ENCODE results near the gene DAAM1. TPM values are rescaled to one million over a fixed set of nuclear protein-coding genes. Genes with fewer than 3 reads are reported as not detected.

DAAM1 gene
- total RNA-seq, 3 donors from 2014 or later (not counting 1 experiment from before 2014, with no cell fraction given): 10.9 to 31.4 (median 12.6) TPM

DNA sequence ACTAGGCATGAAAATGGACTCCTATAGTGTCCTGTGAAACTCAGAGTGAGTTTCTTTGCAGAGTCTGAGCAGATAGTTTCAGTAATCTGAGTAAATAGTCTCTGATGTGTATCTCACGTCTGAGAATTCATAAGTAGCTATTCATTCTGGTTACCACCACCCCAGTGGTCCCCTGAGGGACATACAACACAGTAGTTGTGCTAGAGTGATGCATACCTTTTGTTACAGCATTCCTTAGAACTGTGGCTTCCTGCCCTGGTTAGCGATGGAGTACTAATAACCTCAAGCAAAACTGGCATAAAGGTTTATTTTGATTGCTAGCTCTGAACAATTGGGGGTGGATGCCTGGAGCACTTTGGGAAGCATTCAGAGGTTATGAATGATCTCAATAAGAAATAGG, 114.7 kb downstream of the DAAM1 start:
- H3K36me3 ChIP-seq (ENCODE audit: control insufficient read depth, insufficient read depth, low read length): no peaks in the 10 kb centered on the region
- intact Hi-C loops (cut with micrococcal nuclease): no loop called here
- 85% methylated on average over 2 of the region's 2 CpGs for WGBS (ENCODE audit: insufficient coverage)
- H3K4me1 ChIP-seq (ENCODE audit: control insufficient read depth, insufficient read depth, low read length): no peaks in the 10 kb centered on the region
- no peak for ATAC-seq
- no peaks in the 10 kb centered on the region for H3K9me3 ChIP-seq (ENCODE audit: control insufficient read depth, insufficient read depth, low read length)
- H3K4me1 Mint-ChIP-seq: peaks cover 18 to 28% of the 10 kb centered on the region in 2 donors
- H3K4me3 Mint-ChIP-seq: no peak overlapping the region
- no peak overlapping the region for H3K27ac Mint-ChIP-seq
- TF ChIP-seq, protein P1, sequence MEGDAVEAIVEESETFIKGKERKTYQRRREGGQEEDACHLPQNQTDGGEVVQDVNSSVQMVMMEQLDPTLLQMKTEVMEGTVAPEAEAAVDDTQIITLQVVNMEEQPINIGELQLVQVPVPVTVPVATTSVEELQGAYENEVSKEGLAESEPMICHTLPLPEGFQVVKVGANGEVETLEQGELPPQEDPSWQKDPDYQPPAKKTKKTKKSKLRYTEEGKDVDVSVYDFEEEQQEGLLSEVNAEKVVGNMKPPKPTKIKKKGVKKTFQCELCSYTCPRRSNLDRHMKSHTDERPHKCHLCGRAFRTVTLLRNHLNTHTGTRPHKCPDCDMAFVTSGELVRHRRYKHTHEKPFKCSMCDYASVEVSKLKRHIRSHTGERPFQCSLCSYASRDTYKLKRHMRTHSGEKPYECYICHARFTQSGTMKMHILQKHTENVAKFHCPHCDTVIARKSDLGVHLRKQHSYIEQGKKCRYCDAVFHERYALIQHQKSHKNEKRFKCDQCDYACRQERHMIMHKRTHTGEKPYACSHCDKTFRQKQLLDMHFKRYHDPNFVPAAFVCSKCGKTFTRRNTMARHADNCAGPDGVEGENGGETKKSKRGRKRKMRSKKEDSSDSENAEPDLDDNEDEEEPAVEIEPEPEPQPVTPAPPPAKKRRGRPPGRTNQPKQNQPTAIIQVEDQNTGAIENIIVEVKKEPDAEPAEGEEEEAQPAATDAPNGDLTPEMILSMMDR (IDR thresholded peaks at IDR 0.05): no peak
- H3K36me3 Mint-ChIP-seq: no peaks in the 10 kb centered on the region
- H3K9me3 Mint-ChIP-seq: no peaks in the 10 kb centered on the region
- DNase-seq: no peak
- H3K27me3 ChIP-seq (ENCODE audit: control insufficient read depth, insufficient read depth, low read length): no peaks in the 10 kb centered on the region
- H3K4me3 ChIP-seq (ENCODE audit: low read length): no peak overlapping the region
- H3K27ac ChIP-seq (ENCODE audit: low read length): no peak overlapping the region
- no peaks in the 10 kb centered on the region for H3K27me3 Mint-ChIP-seq (ENCODE audit: low read depth in 2 of 2)

GRCh38 chr14:59305231-59305630, 116.8 kb downstream of the DAAM1 start:
- DNase-seq (no peak), ATAC-seq (no peak)
- TF ChIP-seq, protein P1 (IDR thresholded peaks at IDR 0.05): no peak
- Histone ChIP-seq H3K4me3 (ENCODE audit: low read length) (no peak overlapping the region), H3K36me3 (ENCODE audit: control insufficient read depth, insufficient read depth, low read length) (no peaks in the 10 kb centered on the region), H3K27me3 (ENCODE audit: control insufficient read depth, insufficient read depth, low read length) (no peaks in the 10 kb centered on the region), H3K4me1 (ENCODE audit: control insufficient read depth, insufficient read depth, low read length) (no peaks in the 10 kb centered on the region), H3K9me3 (ENCODE audit: control insufficient read depth, insufficient read depth, low read length) (no peaks in the 10 kb centered on the region), H3K27ac (ENCODE audit: low read length) (no peak overlapping the region)
- H3K27me3 Mint-ChIP-seq (ENCODE audit: low read depth in 2 of 2): no peaks in the 10 kb centered on the region
- no peaks in the 10 kb centered on the region for H3K36me3 Mint-ChIP-seq
- no peaks in the 10 kb centered on the region for H3K9me3 Mint-ChIP-seq
- H3K4me3 Mint-ChIP-seq: no peak overlapping the region
- intact Hi-C loops (cut with micrococcal nuclease): no loop called here
- peaks cover 15 to 22% of the 10 kb centered on the region in 2 donors for H3K4me1 Mint-ChIP-seq
- H3K27ac Mint-ChIP-seq: no peak overlapping the region

DNA sequence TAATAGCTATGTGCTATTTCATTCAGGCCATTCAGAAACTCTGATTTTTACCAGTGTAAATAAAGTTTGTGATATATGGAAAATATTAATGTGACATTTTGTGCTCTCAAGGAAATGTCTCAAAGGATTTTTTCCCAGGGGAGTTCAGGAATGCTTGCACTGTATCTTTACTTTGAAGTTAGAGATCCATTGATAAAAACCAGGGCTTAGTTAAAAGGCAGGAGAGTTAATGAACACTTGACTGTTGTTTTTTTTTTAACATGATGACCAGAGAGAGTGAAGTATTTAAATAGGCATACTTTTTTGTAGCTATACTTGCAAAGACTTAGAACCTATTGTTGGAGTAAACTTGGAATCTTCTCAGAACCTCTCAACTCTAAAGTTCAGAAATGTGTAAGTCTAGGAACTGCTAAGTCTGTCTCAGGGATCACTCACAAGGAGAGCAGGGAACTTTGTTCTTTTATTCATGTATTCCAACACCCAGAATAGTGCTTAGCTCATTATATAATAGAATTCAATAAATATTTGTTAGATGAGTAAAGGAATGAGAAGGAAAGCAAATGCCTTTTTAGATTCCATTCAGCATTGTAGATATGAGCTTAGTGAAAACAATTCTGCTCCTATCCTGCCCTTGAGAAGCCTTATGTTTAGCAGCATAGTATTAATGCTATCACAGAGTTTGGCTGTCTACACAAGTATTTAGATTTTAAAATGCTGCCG, 117.5 kb downstream of the DAAM1 start:
- no peaks in the 10 kb centered on the region for H3K36me3 Mint-ChIP-seq
- Histone ChIP-seq H3K4me3 (ENCODE audit: low read length) (no peak overlapping the region), H3K9me3 (ENCODE audit: control insufficient read depth, insufficient read depth, low read length) (no peaks in the 10 kb centered on the region), H3K36me3 (ENCODE audit: control insufficient read depth, insufficient read depth, low read length) (no peaks in the 10 kb centered on the region), H3K4me1 (ENCODE audit: control insufficient read depth, insufficient read depth, low read length) (no peaks in the 10 kb centered on the region), H3K27ac (ENCODE audit: low read length) (no peak overlapping the region), H3K27me3 (ENCODE audit: control insufficient read depth, insufficient read depth, low read length) (no peaks in the 10 kb centered on the region)
- no peaks in the 10 kb centered on the region for H3K9me3 Mint-ChIP-seq
- TF ChIP-seq, protein P1 (IDR thresholded peaks at IDR 0.05): no peak
- no peak overlapping the region for H3K4me3 Mint-ChIP-seq
- H3K27me3 Mint-ChIP-seq (ENCODE audit: low read depth in 2 of 2): no peaks in the 10 kb centered on the region
- H3K27ac Mint-ChIP-seq: no peak overlapping the region
- H3K4me1 Mint-ChIP-seq: peaks cover 15 to 24% of the 10 kb centered on the region in 2 donors
- ATAC-seq (no peak), DNase-seq (no peak)
- intact Hi-C loops (cut with micrococcal nuclease): no loop called here
- 100% methylated on average over 1 of the region's 1 CpG for WGBS (ENCODE audit: insufficient coverage)

DNA sequence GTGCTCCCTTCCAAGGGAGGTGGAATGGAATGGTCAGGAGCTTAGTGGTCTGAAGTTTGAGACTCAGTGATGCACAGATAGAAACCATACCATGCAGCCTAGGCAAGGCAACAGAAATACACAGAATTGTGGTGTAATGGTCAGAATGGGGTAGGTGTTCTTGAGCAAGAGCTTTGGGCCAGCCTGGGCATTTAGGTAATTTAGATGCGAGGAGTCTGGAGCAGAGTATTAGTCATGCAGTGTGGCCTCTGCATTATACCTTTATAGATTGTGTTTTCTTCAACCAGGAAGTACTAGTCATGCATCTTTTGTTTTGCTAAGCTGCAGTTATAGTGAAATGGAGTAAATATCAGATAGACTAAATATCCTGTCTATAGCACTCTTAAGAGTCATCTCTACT, 118.3 kb downstream of the DAAM1 start:
- H3K27ac ChIP-seq (ENCODE audit: low read length): no peak overlapping the region
- 88% methylated on average over 1 of the region's 1 CpG for WGBS (ENCODE audit: insufficient coverage)
- Mint-ChIP-seq H3K4me1 (peaks cover 8 to 16% of the 10 kb centered on the region in 2 donors), H3K4me3 (no peak overlapping the region), H3K27me3 (ENCODE audit: low read depth in 2 of 2) (no peaks in the 10 kb centered on the region), H3K27ac (no peak overlapping the region), H3K9me3 (no peaks in the 10 kb centered on the region), H3K36me3 (no peaks in the 10 kb centered on the region)
- no peak for DNase-seq
- ATAC-seq: no peak
- H3K4me1 ChIP-seq (ENCODE audit: control insufficient read depth, insufficient read depth, low read length): no peaks in the 10 kb centered on the region
- no peaks in the 10 kb centered on the region for H3K27me3 ChIP-seq (ENCODE audit: control insufficient read depth, insufficient read depth, low read length)
- TF ChIP-seq, protein P1 (IDR thresholded peaks at IDR 0.05): no peak
- intact Hi-C loops (cut with micrococcal nuclease): no loop called here
- no peaks in the 10 kb centered on the region for H3K9me3 ChIP-seq (ENCODE audit: control insufficient read depth, insufficient read depth, low read length)
- H3K4me3 ChIP-seq (ENCODE audit: low read length): no peak overlapping the region
- H3K36me3 ChIP-seq (ENCODE audit: control insufficient read depth, insufficient read depth, low read length): no peaks in the 10 kb centered on the region

Data from natural killer cell (primary cell).